AML-193 (cell line): ENCODE measurements around the gene WIPF2.
A peak's percentile ranks its signal among the peaks of the same experiment; 100 is the strongest.

Source experiments
- DNase-seq, 2 experiments: peaks; one replicate each; lab custom pipeline; 2025; lab: John Stamatoyannopoulos, UW

Gene WIPF2

DNA sequence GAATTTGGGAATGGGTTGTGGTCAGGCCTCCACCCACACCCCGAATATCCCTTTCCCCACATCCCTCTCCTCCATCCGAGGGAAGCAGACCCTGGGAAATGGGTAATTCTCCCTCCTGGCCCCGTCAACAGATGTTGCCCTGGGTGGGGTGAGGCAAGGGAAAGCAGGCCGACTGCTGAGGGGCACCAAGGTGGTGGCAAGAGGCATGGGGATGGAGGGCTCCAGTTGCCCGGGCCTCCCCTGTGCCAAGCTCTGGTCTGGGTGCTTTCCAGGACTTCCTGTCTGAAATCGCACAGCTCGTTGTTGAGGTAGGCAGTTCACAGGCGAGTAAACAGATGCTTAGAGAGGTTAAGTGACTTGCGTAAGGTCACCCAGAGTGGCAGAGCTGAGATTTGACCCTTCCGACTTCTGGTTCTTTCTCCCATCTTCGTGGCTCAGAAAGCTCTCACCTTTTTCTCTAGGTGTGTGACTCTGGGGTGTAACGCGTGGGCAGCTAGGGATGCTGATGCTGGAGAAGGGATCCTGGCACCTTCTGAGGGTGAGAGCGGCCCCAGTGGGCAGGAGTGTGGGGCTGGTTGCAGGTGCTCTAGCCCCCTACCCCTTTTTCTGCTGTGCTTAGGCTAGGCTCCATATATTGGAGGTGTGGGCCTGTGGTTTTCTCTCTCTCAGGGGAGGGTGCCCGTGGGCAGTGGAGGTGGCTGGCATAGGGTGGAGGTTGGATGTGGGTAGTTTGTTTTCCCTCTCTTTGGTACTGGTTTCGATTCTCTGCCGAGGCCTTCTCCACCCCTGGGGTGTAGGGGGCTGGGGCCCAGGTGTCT, 107.1 kb downstream of the WIPF2 start:
- peak; percentile 33 to 37 for DNase-seq

DNA sequence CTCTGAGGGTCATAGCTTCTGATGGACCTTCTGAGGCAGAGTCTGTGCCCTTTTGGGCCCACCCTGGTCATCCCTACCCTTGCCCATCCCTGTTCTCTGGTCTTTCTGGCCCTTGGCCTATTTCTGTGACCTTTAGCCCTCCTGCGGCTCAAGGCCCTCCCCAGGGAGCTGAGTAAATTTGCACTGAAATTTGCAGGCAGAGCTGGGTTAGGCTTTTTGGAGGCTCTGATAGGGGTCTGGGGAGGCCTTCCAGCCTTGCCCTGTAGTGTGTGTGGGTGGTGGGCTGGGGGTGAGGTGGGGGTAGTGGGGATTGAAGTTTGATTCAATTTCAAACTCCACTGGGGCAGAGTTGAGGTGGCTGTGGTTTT, 107.7 kb downstream of the WIPF2 start:
- no peak for DNase-seq

GRCh38 chr17:40327244-40327729, 108.2 kb downstream of the WIPF2 start:
- DNase-seq, result no peak

DNA sequence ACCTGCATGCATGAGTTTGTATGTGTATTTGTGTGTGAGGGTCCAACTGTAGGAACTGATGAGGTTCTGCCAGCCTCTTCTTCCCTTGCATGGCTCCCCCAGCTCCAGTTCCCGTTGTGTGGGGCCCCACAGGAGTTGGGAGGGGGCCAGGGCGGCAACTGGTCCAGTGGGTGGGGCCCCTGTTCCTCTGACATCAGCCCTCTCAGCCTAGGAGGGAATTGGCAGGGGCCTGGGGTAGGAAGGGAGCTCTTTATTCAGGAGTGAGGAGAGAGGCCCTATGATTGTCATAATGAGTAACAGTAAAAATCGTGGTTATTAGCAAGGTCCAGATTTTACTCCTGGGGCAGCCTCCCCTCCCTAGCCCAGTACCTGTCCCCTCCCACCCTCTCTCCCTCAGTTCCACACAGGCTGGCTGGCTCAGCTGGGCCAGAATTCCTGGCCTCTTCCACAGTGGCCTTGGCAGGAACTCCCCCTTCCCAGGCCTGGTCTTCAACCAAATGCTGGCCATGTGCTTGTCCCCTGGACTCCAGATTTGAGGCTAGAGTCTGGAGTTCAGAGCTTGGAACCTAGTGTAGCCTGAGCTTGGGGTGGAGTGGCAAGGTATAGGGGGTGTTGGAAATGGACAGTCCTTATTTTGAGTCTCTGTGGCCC, 108.8 kb downstream of the WIPF2 start:
- no peak for DNase-seq

DNA sequence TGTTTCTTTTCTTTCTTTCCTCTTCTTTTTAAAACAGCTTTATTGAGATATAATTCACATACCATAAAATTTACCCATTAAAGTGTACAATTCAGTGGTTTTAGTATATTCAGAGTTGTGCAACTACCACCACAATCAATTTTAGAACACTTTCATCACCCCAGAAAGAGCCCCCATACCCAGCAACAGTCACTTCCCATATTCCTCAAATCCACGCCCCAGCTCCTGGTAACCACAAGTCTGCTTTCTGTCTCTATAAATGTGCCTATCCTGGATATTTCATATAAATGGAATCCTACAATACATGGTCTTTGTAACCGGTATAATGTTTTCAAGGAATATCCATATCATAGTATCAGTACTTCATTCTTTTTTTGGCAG, 109.3 kb downstream of the WIPF2 start:
- DNase-seq, result peak in 1 of 2 experiments; percentile 17

DNA sequence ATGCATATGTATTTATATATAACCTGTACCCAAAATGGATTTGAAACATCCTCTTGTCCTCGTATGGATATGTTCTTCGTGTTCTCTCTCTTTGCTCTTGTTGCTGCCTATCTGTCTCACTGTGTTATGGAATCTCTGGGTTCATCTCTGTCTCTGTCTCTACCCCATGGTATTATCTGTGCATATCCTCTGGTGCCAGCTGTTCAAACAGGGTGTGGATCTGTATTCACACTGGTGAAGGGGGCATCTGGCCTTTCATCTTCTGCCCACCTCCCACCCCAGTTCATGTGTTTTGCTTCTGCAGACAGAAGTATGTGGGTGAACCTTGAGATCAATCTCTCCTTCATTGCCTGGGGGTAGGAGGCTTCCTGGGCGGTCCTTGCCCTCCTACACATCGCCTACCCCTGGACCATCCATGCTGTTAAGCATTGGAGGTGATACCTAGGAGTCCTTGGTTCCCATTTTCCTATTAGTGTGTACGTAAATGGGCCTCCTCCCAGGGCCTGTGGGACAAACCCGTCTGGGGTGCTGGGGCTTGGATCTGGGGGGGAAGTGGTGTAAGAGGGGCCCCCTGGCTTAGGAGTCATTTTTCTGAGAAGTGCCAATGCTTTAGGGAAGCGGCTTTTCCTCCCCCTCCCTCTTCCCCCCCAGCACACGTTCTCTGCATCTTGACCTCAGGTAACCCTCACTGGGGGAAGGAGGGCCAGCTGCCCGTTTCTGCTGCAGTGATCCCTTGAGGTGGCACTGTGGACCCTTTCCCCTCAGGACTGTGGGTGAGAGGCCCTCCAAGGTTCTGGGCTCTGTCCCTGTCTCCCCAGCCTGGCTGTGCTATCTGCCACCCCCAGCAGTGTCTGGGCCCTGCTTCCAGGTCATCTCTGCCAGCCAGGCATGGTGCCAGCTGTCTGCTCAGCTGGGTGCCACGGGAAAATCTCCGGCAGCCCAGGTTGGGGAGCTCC, 111.0 kb downstream of the WIPF2 start:
- peak; percentile 86 to 94 for DNase-seq

DNA sequence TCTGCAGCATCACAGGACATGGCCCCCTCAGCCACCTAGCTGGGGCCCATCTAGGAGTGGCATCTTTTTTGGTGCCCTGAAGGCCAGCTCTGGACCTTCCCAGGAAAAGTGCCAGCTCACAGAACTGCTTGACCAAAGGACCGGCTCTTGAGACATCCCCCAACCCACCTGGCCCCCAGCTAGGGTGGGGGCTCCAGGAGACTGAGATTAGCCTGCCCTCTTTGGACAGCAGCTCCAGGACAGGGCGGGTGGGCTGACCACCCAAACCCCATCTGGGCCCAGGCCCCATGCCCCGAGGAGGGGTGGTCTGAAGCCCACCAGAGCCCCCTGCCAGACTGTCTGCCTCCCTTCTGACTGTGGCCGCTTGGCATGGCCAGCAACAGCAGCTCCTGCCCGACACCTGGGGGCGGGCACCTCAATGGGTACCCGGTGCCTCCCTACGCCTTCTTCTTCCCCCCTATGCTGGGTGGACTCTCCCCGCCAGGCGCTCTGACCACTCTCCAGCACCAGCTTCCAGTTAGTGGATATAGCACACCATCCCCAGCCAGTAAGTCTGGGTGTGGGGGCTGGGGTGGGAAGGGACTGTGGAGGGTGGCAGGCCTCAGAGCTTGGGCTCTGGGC, 111.9 kb downstream of the WIPF2 start:
- DNase-seq, result no peak

GRCh38 chr17:40331743-40332641, 112.9 kb downstream of the WIPF2 start:
- no peak for DNase-seq
